MM.1S (cell line): Measurements from ENCODE around the gene GCLM.

Experiments
- EZH2 ChIP-seq: fragments of 300-600 bp; sonication (generic); optimal IDR thresholded peaks from 2 replicates; pipeline ENCODE3; 2017; ENCODE audit warnings: low read depth, mild to moderate bottlenecking, antibody characterized with exemption, low read length, mixed read lengths
- TF ChIP-seq, protein P1 (sequence below): fragments of 300-600 bp; sonication (generic); IDR thresholded peaks from 2 replicates; pipeline ENCODE4 v1.5.1; 2016; ENCODE audit warnings: antibody characterized with exemption, low read length, mixed read lengths

DNA sequence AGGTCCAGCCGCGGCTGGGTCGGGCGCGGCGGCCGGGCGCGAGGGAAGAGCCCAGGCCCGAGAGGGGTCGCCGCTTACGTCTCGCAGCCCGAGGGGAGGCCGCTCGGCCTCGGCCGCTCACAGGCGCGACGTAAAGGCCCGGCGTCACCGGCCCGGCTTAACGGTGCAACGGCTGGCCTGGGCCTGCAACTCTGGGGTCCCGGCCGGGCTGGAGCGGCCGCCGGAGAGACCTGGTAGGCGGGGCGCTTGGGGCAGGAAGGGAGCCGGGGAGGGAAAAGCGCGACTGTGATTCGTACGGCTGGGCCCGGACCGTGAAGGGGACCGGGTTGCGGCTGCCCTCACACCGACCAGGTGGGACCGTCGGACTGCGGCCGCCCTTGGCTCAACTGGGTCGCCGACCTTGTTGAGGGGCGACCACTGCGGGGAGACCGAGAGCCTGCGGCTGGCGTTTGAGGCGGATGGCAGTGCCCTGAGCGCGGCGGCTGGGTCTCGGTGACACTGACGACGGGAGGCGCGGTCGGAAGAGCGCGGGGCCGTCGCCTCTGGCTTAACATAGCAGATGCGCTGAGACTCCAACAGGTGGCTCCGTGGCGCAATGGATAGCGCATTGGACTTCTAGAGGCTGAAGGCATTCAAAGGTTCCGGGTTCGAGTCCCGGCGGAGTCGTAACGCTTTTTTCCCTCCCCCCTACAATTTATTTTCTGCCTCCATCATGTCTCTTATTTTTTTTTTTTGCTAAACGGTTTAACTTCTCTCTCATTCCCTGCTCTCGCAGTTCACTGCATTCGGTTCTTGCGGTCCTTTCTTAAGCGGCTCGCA lies 62.0 kb downstream of the GCLM start:
- TF ChIP-seq, protein P1, sequence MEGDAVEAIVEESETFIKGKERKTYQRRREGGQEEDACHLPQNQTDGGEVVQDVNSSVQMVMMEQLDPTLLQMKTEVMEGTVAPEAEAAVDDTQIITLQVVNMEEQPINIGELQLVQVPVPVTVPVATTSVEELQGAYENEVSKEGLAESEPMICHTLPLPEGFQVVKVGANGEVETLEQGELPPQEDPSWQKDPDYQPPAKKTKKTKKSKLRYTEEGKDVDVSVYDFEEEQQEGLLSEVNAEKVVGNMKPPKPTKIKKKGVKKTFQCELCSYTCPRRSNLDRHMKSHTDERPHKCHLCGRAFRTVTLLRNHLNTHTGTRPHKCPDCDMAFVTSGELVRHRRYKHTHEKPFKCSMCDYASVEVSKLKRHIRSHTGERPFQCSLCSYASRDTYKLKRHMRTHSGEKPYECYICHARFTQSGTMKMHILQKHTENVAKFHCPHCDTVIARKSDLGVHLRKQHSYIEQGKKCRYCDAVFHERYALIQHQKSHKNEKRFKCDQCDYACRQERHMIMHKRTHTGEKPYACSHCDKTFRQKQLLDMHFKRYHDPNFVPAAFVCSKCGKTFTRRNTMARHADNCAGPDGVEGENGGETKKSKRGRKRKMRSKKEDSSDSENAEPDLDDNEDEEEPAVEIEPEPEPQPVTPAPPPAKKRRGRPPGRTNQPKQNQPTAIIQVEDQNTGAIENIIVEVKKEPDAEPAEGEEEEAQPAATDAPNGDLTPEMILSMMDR: no peak; the same call in 1 of the 2 replicates
- TF ChIP-seq EZH2: no peak
